Occipital lobe (tissue), 2 donors: ENCODE results near the gene CDH13. TPM values are rescaled to one million over a fixed set of nuclear protein-coding genes. Genes with fewer than 3 reads are reported as not detected.

Source experiments
- DNase-seq: peaks from one replicate; lab custom pipeline; 2025; lab: John Stamatoyannopoulos, UW
- total RNA-seq: library from RNA; depleted of rRNA; stranded (reverse); fragments of >200 nt; gene quantifications from one replicate; pipeline ENCODE4 v1.2.3, GENCODE V29; 2014

The CDH13 gene
- total RNA-seq, 1 donor from 2014 or later = 27.3 TPM

GRCh38 chr16:83737729-83738354 is 1111.1 kb downstream of the CDH13 start:
- DNase-seq = no peak

GRCh38 chr16:83738923-83739503 is 1112.2 kb downstream of the CDH13 start:
- no peak for DNase-seq

DNA sequence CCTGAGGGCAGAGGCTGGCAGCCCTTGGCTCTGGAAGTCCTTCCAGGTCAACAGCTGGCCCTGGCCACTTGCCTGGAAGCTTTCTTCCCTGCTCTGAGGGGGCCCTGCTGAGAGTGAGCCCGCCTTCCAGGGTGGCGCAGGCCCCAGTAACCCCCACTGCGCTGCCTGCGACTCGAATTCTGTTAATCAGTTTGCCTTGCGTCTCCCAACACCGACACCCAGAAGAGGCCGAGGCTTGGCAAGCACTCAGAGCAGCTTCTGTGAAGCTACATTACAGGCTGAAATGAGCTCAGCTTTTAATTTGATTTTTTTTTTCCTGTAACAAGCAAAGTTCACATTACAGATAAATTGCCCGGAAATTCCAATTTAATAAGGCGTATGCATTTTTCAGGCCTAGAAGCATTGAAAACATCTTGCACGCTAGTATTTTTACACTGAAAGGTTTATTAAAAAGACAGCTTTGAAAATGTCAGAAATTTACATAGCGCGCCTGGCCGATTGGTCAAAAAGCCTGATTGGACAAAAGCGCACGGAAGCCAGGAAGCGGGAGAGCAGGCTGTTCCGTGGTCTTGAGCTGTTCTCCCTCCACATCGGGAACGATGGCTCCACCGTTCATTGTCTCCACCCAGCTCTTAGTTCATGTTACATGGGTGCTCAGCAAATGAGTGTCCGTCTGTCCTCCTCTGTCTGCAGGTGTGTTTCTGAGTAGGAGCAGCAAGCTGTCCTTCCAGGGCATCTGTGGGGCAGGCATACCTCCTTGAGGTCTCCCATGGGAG is 1115.5 kb downstream of the CDH13 start:
- DNase-seq = no peak

GRCh38 chr16:83743241-83743640 is 1116.5 kb downstream of the CDH13 start:
- no peak for DNase-seq

DNA sequence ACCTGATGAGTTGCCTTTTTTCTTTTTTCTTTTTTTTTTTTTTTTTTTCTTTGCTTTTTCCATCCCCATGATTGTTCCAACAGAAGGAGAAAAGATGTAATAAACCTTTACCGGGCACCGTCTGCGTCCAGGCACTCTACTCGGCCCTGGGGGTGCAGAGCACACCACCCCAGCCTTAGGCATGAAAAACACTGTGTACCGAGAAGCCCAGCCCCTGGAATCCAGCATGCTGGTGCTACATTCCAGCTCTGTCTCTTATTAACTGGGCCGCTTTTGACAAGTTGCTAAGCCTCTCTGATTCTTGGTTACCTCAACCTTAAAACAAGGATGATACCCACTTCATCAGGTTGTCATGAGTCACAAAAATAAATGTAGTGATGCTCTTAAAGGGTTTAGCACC is 1117.0 kb downstream of the CDH13 start:
- no peak for DNase-seq

DNA sequence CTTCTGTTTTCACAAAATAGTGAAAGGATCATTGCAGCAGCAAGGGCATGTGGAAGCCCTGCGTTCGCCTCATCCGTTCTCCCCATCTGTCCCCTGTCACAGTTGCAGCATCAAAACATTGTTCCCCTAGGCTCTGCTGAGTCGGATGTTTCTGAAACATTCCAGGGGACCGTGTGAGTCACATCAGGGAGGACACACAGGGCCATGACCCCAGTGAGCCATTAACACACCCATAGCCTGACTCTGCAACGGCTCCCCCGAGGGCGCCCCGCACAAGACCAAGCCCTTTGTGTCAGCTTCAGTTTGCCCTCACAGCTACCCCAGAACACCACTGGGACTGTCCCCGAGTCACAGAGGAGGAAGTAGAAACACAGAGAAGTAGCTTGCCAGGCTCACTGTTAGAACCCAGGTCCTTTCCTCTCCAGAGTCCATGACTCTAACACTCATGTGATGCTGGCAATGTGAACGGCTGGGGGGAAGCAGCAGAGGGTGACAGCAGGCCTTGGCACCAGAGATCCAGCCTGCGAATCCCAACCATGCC is 1117.7 kb downstream of the CDH13 start:
- DNase-seq = peak; percentile 13

DNA sequence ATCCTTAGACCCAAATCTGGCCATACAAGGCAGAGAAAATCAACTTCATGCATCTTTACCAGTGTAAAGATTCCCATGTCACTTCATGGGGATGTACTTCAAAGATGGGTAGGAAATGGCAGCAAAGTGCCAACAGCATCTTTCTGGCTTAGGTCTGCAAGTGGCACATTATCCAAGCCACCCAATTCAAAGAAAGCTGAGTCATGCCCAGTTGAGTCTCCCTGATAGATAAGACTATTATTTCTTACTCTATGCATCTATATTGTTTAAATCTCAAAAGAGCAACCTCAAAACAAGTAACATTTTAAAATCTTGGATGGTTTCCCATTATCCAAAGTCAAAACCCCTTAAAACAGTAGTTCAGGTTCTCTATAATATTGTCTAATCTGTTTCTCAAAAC is 1119.8 kb downstream of the CDH13 start:
- DNase-seq = no peak

DNA sequence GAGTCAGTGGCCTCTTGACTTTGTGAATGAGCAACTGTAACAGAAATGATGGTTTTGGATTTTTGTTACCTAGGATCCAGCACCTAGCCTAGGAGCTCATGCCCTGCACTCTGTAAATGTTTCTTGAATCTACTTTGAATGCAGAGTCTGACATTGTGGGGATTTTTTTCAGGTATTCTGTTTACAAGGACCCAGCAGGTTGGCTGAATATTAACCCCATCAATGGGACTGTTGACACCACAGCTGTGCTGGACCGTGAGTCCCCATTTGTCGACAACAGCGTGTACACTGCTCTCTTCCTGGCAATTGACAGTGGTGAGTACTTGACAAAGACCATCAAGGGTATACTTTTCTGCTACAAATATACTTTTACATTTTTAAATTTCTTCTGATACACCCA is 1121.2 kb downstream of the CDH13 start:
- no peak for DNase-seq

DNA sequence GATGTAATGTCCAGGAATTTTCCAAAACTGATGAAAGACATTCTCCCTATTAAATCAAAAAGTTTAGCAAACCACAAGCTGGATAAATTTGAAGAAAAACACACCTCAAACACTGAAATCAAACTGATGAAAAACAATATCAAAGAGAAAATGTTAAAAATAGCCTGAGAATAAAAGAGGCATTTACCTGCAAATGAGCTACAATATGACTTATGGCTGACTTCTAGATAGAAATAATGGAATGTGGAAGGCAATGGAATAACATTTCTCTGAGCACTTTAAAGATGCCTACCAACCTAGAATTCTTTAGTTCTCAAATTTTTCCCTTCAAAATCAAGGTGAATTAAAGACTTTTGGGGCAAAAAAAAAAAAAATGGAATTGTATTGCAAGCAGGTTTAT is 1128.6 kb downstream of the CDH13 start:
- DNase-seq = no peak

DNA sequence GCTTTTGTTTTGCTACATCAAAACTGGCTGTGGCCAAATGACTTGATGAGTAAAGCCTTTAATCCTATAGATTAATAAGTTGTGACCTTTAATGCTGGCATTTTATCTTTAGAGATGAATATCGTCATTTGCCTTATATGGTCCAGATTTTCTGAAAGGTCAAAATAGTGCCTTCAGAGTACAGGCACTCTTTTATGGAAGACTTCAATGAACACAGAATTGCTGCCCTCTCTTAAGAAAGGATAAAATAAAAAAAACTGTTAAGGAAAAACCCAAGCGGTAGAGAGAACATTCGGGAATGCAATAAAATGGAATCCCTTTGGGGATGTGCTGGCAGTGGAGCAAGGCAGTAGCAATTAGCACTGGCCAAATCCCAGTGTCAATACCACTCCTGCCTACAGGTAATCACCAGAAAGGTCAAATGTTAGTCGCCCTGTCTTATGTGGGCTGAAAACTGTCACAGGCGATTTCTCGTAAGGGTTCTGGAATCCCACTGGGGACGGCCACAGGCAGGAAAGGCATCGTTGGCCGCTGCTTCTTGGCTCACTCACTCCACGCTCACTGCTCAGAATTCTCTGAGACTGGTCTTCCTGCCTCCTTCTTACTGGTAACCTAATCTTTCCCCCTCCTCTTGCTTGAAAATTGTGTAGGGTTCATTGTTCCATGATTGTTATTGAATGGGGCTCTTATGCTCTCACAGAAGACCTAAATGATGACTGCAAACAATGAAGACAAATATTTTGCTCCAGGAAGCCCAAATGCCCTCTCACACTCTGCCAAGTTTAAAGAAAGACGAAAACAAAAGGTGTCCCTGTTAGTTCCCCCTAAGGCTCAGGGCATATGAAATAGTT is 1135.6 kb downstream of the CDH13 start:
- no peak for DNase-seq

- no peak for DNase-seq
Observed at GRCh38 chr16:83762992-83763358, 1136.2 kb downstream of the CDH13 start.

GRCh38 chr16:83768986-83769385 is 1142.2 kb downstream of the CDH13 start:
- no peak for DNase-seq

DNA sequence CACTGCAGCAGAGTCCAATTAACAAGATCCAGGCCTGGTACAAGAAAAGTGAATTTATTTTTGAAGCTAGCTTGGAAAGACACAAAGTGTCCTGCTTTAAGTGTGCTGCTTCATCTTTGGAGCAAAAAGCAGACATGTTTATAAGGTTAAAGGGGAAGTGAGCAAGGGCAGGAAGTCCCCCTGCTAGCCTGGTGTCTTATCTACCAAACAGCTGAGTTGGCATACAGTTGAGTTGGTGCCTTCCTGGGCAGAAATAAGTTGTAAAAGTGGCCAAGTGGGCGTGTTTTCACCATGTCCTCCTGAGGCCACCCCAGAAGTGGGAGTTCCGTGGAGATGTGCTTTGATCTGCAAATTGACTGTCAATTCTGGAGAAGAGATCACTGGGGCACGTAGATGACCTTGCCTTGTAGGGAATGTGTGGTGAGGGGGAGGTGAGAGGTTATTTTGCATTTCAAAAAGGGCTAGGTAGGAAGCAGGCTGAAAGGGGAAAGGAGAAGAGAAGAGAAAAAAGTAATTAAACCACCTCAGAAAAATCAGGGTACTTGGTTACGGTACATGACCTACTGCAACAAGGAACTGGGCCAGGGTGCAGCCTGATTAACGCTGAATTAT is 1142.7 kb downstream of the CDH13 start:
- no peak for DNase-seq

- no peak for DNase-seq
Observed at GRCh38 chr16:83771306-83771942, 1144.7 kb downstream of the CDH13 start.

- no peak for DNase-seq
Observed at GRCh38 chr16:83772806-83773205, 1146.0 kb downstream of the CDH13 start.

- DNase-seq = no peak
Observed at GRCh38 chr16:83774066-83774465, 1147.3 kb downstream of the CDH13 start.

DNA sequence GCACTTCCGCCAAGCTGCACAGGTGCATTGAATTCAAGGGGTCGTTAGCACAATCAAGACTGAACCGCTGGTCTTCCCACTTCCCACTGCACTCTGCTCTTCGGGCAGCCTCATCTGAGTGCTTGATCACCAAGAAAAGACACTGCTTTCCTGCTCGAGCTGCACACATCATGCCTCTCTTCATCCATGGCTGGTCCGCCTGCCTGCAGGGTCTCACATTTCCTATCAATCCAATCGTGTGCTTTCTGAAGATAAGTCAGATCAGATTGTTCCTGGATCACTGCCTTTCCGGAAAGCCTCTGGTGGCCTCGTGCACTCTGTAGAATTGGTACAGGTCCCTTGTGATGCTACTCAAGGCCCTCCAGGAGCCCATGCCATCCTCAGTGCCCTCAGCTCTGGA is 1150.2 kb downstream of the CDH13 start:
- DNase-seq = no peak

GRCh38 chr16:83779886-83780285 is 1153.1 kb downstream of the CDH13 start:
- no peak for DNase-seq

- no peak for DNase-seq
Observed at GRCh38 chr16:83785455-83785854, 1158.7 kb downstream of the CDH13 start.

DNA sequence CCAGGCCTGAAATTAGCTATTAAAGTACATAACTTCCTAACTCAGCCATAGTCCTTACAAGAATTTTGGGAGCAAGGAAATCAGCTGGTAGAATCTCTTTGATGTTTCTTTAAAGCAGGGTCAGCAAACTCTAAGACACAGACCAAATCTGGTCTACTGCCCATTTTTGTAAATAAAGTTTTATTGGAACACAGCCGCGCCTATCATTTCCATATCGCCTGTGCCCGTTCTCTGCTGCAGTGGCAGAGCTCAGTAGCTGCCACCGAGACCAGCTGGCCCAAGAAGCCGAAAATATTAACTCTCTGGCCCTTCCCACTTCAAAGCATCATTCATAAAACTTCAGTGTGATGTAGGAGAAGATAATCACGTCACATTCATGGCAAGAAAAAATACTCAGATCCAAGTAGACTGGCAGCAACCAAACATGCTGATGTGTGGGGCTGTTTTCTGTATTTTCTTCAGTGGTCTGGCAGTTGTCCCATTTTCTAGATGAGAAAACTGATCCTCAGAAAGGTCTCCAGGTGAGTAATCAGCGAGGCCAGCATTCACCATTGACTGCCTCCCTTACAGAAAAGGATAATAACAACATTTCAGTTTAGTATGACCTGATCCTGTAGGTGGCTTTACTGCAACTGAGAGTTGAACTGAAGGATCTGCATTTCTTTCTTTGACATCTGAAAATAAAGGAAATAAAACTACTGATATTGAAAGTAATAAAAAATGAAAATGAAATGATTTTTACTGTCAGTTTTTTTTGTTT is 1163.1 kb downstream of the CDH13 start:
- DNase-seq = no peak
